Stimulated activated CD8-positive, alpha-beta memory T cell treated with anti-CD3 and anti-CD28 coated beads, Interleukin-12 subunit alpha, Interleukin-12 subunit beta, amount 100 ng/mL, for 1 hour (primary cell): Measurements from ENCODE around the gene LDB2.
"Not testable (repeated sequence)": the region's sequence is repeated elsewhere in the genome, so short reads cannot be mapped to it uniquely, and the experiment has no call there.

Experiments used
- DNase-seq: peaks from one replicate; pipeline ENCODE4 v3.0.0-alpha.2; 2020; ENCODE audit warnings: low read depth

Gene LDB2

GRCh38 chr4:16596267-16596666 is 302.2 kb downstream of the LDB2 start:
- no peak for DNase-seq

- DNase-seq, result no peak
Observed at GRCh38 chr4:16594128-16594527, 304.3 kb downstream of the LDB2 start.

- no peak for DNase-seq
Observed at GRCh38 chr4:16593386-16593785, 305.1 kb downstream of the LDB2 start.

GRCh38 chr4:16591272-16591826 is 307.1 kb downstream of the LDB2 start:
- no peak for DNase-seq

- DNase-seq, result no peak
Observed at GRCh38 chr4:16590797-16591196, 307.6 kb downstream of the LDB2 start.

- no peak for DNase-seq
Observed at GRCh38 chr4:16588651-16589050, 309.8 kb downstream of the LDB2 start.

GRCh38 chr4:16588149-16588548 is 310.3 kb downstream of the LDB2 start:
- DNase-seq, result no peak

- DNase-seq, result no peak
Observed at GRCh38 chr4:16585053-16585452, 313.4 kb downstream of the LDB2 start.

- DNase-seq, result no peak
Observed at GRCh38 chr4:16583764-16584163, 314.7 kb downstream of the LDB2 start.

GRCh38 chr4:16582526-16582925 is 315.9 kb downstream of the LDB2 start:
- no peak for DNase-seq

- DNase-seq, result no peak
Observed at GRCh38 chr4:16582036-16582435, 316.4 kb downstream of the LDB2 start.

- DNase-seq, result no peak
Observed at GRCh38 chr4:16581117-16581516, 317.3 kb downstream of the LDB2 start.

GRCh38 chr4:16580514-16580913 is 317.9 kb downstream of the LDB2 start:
- DNase-seq, result no peak

- DNase-seq, result no peak
Observed at GRCh38 chr4:16579866-16580265, 318.6 kb downstream of the LDB2 start.

- DNase-seq, result no peak
Observed at GRCh38 chr4:16577177-16577576, 321.3 kb downstream of the LDB2 start.

- DNase-seq, result no peak
Observed at GRCh38 chr4:16574981-16575380, 323.5 kb downstream of the LDB2 start.

- no peak for DNase-seq
Observed at GRCh38 chr4:16573739-16574138, 324.7 kb downstream of the LDB2 start.

- DNase-seq, result no peak
Observed at GRCh38 chr4:16573206-16573605, 325.2 kb downstream of the LDB2 start.

GRCh38 chr4:16572631-16573030 is 325.8 kb downstream of the LDB2 start:
- DNase-seq, result no peak

GRCh38 chr4:16572161-16572560 is 326.3 kb downstream of the LDB2 start:
- DNase-seq, result no peak

- no peak for DNase-seq
Observed at GRCh38 chr4:16569790-16570189, 328.7 kb downstream of the LDB2 start.

- not testable (repeated sequence) for DNase-seq
Observed at GRCh38 chr4:16557316-16557715, 341.1 kb downstream of the LDB2 start.

GRCh38 chr4:16555156-16555555 is 343.3 kb downstream of the LDB2 start:
- no peak for DNase-seq

- no peak for DNase-seq
Observed at GRCh38 chr4:16550531-16550930, 347.9 kb downstream of the LDB2 start.

GRCh38 chr4:16545656-16546055 is 352.8 kb downstream of the LDB2 start:
- no peak for DNase-seq
